Right cardiac atrium (tissue), 5 donors: ENCODE results near the gene ANTKMT. TPM values are rescaled to one million over a fixed set of nuclear protein-coding genes. Genes with fewer than 3 reads are reported as not detected.
A peak's percentile ranks its signal among the peaks of the same experiment; 100 is the strongest.

Experiments
- ATAC-seq, 2 donors: fragments of 200-7000 bp; cut with Tn5 transposase; one replicate each; pipeline versions ENCODE4 v1.8.0 to v1.9.1; 2020; ENCODE audit warnings: moderate library complexity in 2 of 2, mild to moderate bottlenecking in 1 of 2
- DNase-seq, 3 donors: peaks; one replicate each; pipeline ENCODE4 v3.0.0-alpha.2; 2020
- H3K27ac ChIP-seq: one replicate; pipeline ENCODE4 v1.5.1; 2013; ENCODE audit warnings: mild to moderate bottlenecking, low read length, control low read depth, moderate library complexity
- H3K27me3 ChIP-seq: one replicate; pipeline ENCODE4 v1.6.1; 2013; ENCODE audit not compliant: control insufficient read depth, insufficient read depth
- H3K4me1 ChIP-seq: one replicate; pipeline ENCODE4 v1.6.1; 2013; ENCODE audit warnings: low read length; ENCODE audit not compliant: control insufficient read depth, insufficient read depth
- H3K4me3 ChIP-seq: one replicate; pipeline ENCODE4 v1.5.1; 2013; ENCODE audit warnings: low read length, control low read depth
- H3K9me3 ChIP-seq: one replicate; pipeline ENCODE4 v1.6.1; 2013; ENCODE audit warnings: low read length; ENCODE audit not compliant: control insufficient read depth
- WGBS: extraction: QIAGEN DNeasy Blood & Tissue Kit; methylation state at CpG from one replicate; pipeline ENCODE4 v1.1.7; 2013; 5-methylcytosine and 5-hydroxymethylcytosine counted together
- intact Hi-C, 4 donors: fragments of 100-400 bp; cut with DNase I; formaldehyde crosslinking; loops; one replicate each; pipeline versions ENCODE4 v1.11.0 to v1.14.0; 2022 to 2023
- polyA plus RNA-seq: library from polyadenylated mRNA; stranded (reverse); fragments of 200-250 nt; gene quantifications from one replicate; pipeline ENCODE4 v1.2.3, GENCODE V29; 2013
- total RNA-seq, 4 donors: library from RNA; stranded (reverse); fragmentation: NEBNext Ultra II Directional; extraction: Animal tissue kit (Norgen Biotek cat#: 25700); gene quantifications; one replicate each; pipeline ENCODE4 v1.2.1, GENCODE V29; 2021
- donor health status: healthy with polysubstance abuse.
- donor health status: DM: no; HTN: yes; CAD: no.
- donor health status: DM: no; HTN: no; CAD: no.
- donor health status: DM: no; HTN: yes; CAD: no; lungs with severe emphysema.
- donor health status: DM: yes; HTN: yes; CAD: no.

ANTKMT gene
- total and polyA plus RNA-seq, 5 donors: 25.7 to 38.8 (median 37.5) TPM

- 91% methylated on average over 9 of the region's 9 CpGs for WGBS
- Histone ChIP-seq H3K27me3 (no peaks in the 10 kb centered on the region), H3K4me3 (no peak overlapping the region), H3K9me3 (no peaks in the 10 kb centered on the region), H3K4me1 (peaks cover 5% of the 10 kb centered on the region), H3K27ac (no peak overlapping the region)
- ATAC-seq (no peak), DNase-seq (no peak)
- intact Hi-C loops: loop anchor here in 2 of 4 donors (10.0 kb wide), 2 partner anchors 66 to 336 kb away; partner anchors contain the start of genes CHTF18 (in 1 of the 2) and RPUSD1 (in 1 of the 2)
Observed at GRCh38 chr16:718389-718788, 2.6 kb upstream of the ANTKMT start.

- no peaks in the 10 kb centered on the region for H3K9me3 ChIP-seq
- H3K4me1 ChIP-seq: peaks cover 5% of the 10 kb centered on the region
- ATAC-seq (no peak), DNase-seq (no peak)
- no peaks in the 10 kb centered on the region for H3K27me3 ChIP-seq
- no peak overlapping the region for H3K4me3 ChIP-seq
- H3K27ac ChIP-seq: no peak overlapping the region
- 82% methylated on average over 6 of the region's 6 CpGs for WGBS
- intact Hi-C loops: loop anchor here in 2 of 4 donors (10.0 kb wide), 2 partner anchors 66 to 336 kb away; partner anchors contain the start of genes CHTF18 (in 1 of the 2) and RPUSD1 (in 1 of the 2)
Observed at GRCh38 chr16:718922-719321, 2.0 kb upstream of the ANTKMT start.

GRCh38 chr16:719815-720446 lies 1.0 kb upstream of the ANTKMT start:
- Histone ChIP-seq H3K27me3 (no peaks in the 10 kb centered on the region), H3K4me1 (peaks cover 5% of the 10 kb centered on the region), H3K9me3 (no peaks in the 10 kb centered on the region), H3K27ac (peak overlapping the region; percentile 68), H3K4me3 (peak overlapping the region; percentile 57)
- 11% methylated on average over 16 of the region's 16 CpGs for WGBS
- intact Hi-C loops: loop anchor here in 2 of 4 donors (10.0 kb wide), 2 partner anchors 65 to 335 kb away; partner anchors contain the start of genes CHTF18 (in 1 of the 2) and RPUSD1 (in 1 of the 2)
- ATAC-seq: no peak
- DNase-seq: no peak

GRCh38 chr16:720447-720989 lies 428 bp upstream of the ANTKMT start:
- peaks cover 5% of the 10 kb centered on the region for H3K4me1 ChIP-seq
- intact Hi-C loops: no loop called here

GRCh38 chr16:721765-722540 lies 1.0 kb downstream of the ANTKMT start:
- 85% methylated on average over 51 of the region's 51 CpGs for whole genome bisulfite sequencing
- ATAC-seq: no peak
- Histone ChIP-seq H3K27me3 (no peaks in the 10 kb centered on the region), H3K4me1 (peaks cover 5% of the 10 kb centered on the region), H3K9me3 (no peaks in the 10 kb centered on the region), H3K27ac (no peak overlapping the region), H3K4me3 (peak overlapping the region; percentile 57)
- DNase-seq: peak in 1 of 3 donors; percentile 65
- intact Hi-C loops: no loop called here

More at GRCh38 chr16:720447-720989, 428 bp upstream of the ANTKMT start:
- peak overlapping the region; percentile 68 for H3K27ac ChIP-seq
- H3K27me3 ChIP-seq: no peaks in the 10 kb centered on the region
- WGBS: under 1% methylated on average over 38 of the region's 38 CpGs
- peak; percentile 47 to 61 for ATAC-seq
- peak overlapping the region; percentile 57 for H3K4me3 ChIP-seq
- DNase-seq: peak in 1 of 3 donors; percentile 53
- H3K9me3 ChIP-seq: no peaks in the 10 kb centered on the region

- DNase-seq: peak in 1 of 3 donors; percentile 55
- Histone ChIP-seq H3K27me3 (no peaks in the 10 kb centered on the region), H3K4me1 (peaks cover 5% of the 10 kb centered on the region), H3K9me3 (no peaks in the 10 kb centered on the region), H3K4me3 (no peak overlapping the region), H3K27ac (no peak overlapping the region)
- ATAC-seq: no peak
- WGBS: 86% methylated on average over 24 of the region's 24 CpGs
- intact Hi-C loops: no loop called here
Observed at GRCh38 chr16:722835-723633, 2.1 kb downstream of the ANTKMT start.

- DNase-seq (peak in 1 of 3 donors; percentile 45), ATAC-seq (no peak)
- Histone ChIP-seq H3K4me3 (no peak overlapping the region), H3K4me1 (peaks cover 5% of the 10 kb centered on the region), H3K27me3 (no peaks in the 10 kb centered on the region), H3K9me3 (no peaks in the 10 kb centered on the region), H3K27ac (no peak overlapping the region)
- intact Hi-C loops: no loop called here
- 86% methylated on average over 9 of the region's 9 CpGs for WGBS
Observed at GRCh38 chr16:723695-724094, 2.7 kb downstream of the ANTKMT start.

GRCh38 chr16:724188-725040 lies 3.5 kb downstream of the ANTKMT start:
- Histone ChIP-seq H3K4me3 (no peak overlapping the region), H3K4me1 (peaks cover 5% of the 10 kb centered on the region), H3K27ac (no peak overlapping the region), H3K9me3 (no peaks in the 10 kb centered on the region), H3K27me3 (no peaks in the 10 kb centered on the region)
- no peak for ATAC-seq
- WGBS: 61% methylated on average over 29 of the region's 29 CpGs
- intact Hi-C loops: no loop called here
- peak in 1 of 3 donors; percentile 56 for DNase-seq

- peaks cover 3% of the 10 kb centered on the region for H3K4me1 ChIP-seq
Observed at GRCh38 chr16:725041-725376, 4.1 kb downstream of the ANTKMT start.

More at GRCh38 chr16:725041-725376, 4.1 kb downstream of the ANTKMT start:
- Histone ChIP-seq H3K9me3 (no peaks in the 10 kb centered on the region), H3K27me3 (no peaks in the 10 kb centered on the region), H3K4me3 (no peak overlapping the region), H3K27ac (no peak overlapping the region)
- ATAC-seq (no peak), DNase-seq (peak in 1 of 3 donors; percentile 45)
- WGBS: 75% methylated on average over 7 of the region's 7 CpGs
- intact Hi-C loops: no loop called here
